Skeletal muscle tissue (tissue), 4 donors: Measurements from ENCODE around the gene OR8G5. TPM values are rescaled to one million over a fixed set of nuclear protein-coding genes. Genes with fewer than 3 reads are reported as not detected.
"Not testable (repeated sequence)": the region's sequence is repeated elsewhere in the genome, so short reads cannot be mapped to it uniquely, and the experiment has no call there.

Experiments used
- H3K27ac ChIP-seq: one replicate; pipeline ENCODE4 v1.7.0; 2013; ENCODE audit warnings: mild to moderate bottlenecking, low read depth, low read length, inconsistent platforms
- H3K27me3 ChIP-seq, 3 donors: one replicate each; pipeline ENCODE4 v1.7.0; 2013; ENCODE audit warnings: low read length in 3 of 3; ENCODE audit not compliant: control insufficient read depth in 3 of 3, insufficient read depth in 3 of 3
- H3K36me3 ChIP-seq, 3 donors: one replicate each; pipeline ENCODE4 v1.7.0; 2013; ENCODE audit warnings: low read length in 3 of 3; ENCODE audit not compliant: control insufficient read depth in 3 of 3, insufficient read depth in 3 of 3
- H3K4me1 ChIP-seq, 3 donors: one replicate each; pipeline ENCODE4 v1.7.0; 2013; ENCODE audit warnings: low read length in 3 of 3, mild to moderate bottlenecking in 3 of 3; ENCODE audit not compliant: control insufficient read depth in 3 of 3, insufficient read depth in 3 of 3
- H3K4me3 ChIP-seq, 3 donors: one replicate each; pipeline ENCODE4 v1.7.0; 2013; ENCODE audit warnings: low read length in 3 of 3
- H3K9ac ChIP-seq, 3 donors: one replicate each; pipeline ENCODE4 v1.7.0; 2013; ENCODE audit warnings: low read length in 3 of 3, mild to moderate bottlenecking in 3 of 3, moderate library complexity in 2 of 3, low read depth in 1 of 3
- H3K9me3 ChIP-seq, 3 donors: one replicate each; pipeline ENCODE4 v1.7.0; 2013; ENCODE audit warnings: low read length in 3 of 3; ENCODE audit not compliant: control insufficient read depth in 3 of 3
- total RNA-seq: library from RNA; depleted of rRNA; stranded (reverse); fragments of >200 nt; gene quantifications from one replicate; pipeline ENCODE4 v1.2.3, GENCODE V29; 2014
- donor health status: Osteomylitis.

The OR8G5 gene
- 0.52 TPM for total RNA-seq

- Histone ChIP-seq H3K36me3 (no peaks in the 10 kb centered on the region), H3K4me3 (no peak within 1 kb of the TSS), H3K9me3 (no peaks in the 10 kb centered on the region), H3K4me1 (no peaks in the 10 kb centered on the region), H3K9ac (no peak within 1 kb of the TSS), H3K27ac (no peak within 1 kb of the TSS), H3K27me3 (no peaks in the 10 kb centered on the region)
Observed at GRCh38 chr11:124256076-124256475, at the start of gene OR8G5. TSS of gene OR8G5 (plus strand) at chr11:124256376. CDS start at chr11:124264932, 8,556 bp downstream.

- no peak overlapping the region for H3K9ac ChIP-seq
Observed at GRCh38 chr11:124207102-124207792, 48.9 kb upstream of the OR8G5 start.

GRCh38 chr11:124209824-124210357 is 46.3 kb upstream of the OR8G5 start:
- H3K27me3 ChIP-seq, result no peaks in the 10 kb centered on the region
- H3K4me3 ChIP-seq, result no peak overlapping the region
- no peaks in the 10 kb centered on the region for H3K9me3 ChIP-seq

More at GRCh38 chr11:124207102-124207792, 48.9 kb upstream of the OR8G5 start:
- H3K27ac ChIP-seq, result no peak overlapping the region
- H3K4me3 ChIP-seq, result no peak overlapping the region
- no peaks in the 10 kb centered on the region for H3K4me1 ChIP-seq
- no peaks in the 10 kb centered on the region for H3K9me3 ChIP-seq
- H3K27me3 ChIP-seq, result peaks cover 0 to 3% (median 0%) of the 10 kb centered on the region in 3 donors
- no peaks in the 10 kb centered on the region for H3K36me3 ChIP-seq

GRCh38 chr11:124210421-124210820 is 45.8 kb upstream of the OR8G5 start:
- Histone ChIP-seq H3K4me3 (no peak overlapping the region), H3K4me1 (no peaks in the 10 kb centered on the region), H3K9me3 (no peaks in the 10 kb centered on the region), H3K36me3 (no peaks in the 10 kb centered on the region), H3K27me3 (no peaks in the 10 kb centered on the region), H3K27ac (no peak overlapping the region), H3K9ac (no peak overlapping the region)

More at GRCh38 chr11:124209824-124210357, 46.3 kb upstream of the OR8G5 start:
- H3K36me3 ChIP-seq, result no peaks in the 10 kb centered on the region
- H3K4me1 ChIP-seq, result no peaks in the 10 kb centered on the region
- H3K27ac ChIP-seq, result no peak overlapping the region
- H3K9ac ChIP-seq, result no peak overlapping the region

- no peaks in the 10 kb centered on the region for H3K9me3 ChIP-seq
- no peaks in the 10 kb centered on the region for H3K27me3 ChIP-seq
- no peak overlapping the region for H3K9ac ChIP-seq
- no peaks in the 10 kb centered on the region for H3K36me3 ChIP-seq
- no peaks in the 10 kb centered on the region for H3K4me1 ChIP-seq
- H3K4me3 ChIP-seq, result no peak overlapping the region
- H3K27ac ChIP-seq, result no peak overlapping the region
Observed at GRCh38 chr11:124211321-124211720, 44.9 kb upstream of the OR8G5 start.

GRCh38 chr11:124214027-124214426 is 42.1 kb upstream of the OR8G5 start:
- Histone ChIP-seq H3K9me3 (no peaks in the 10 kb centered on the region), H3K27ac (no peak overlapping the region), H3K4me1 (no peaks in the 10 kb centered on the region), H3K4me3 (no peak overlapping the region), H3K36me3 (no peaks in the 10 kb centered on the region), H3K27me3 (no peaks in the 10 kb centered on the region), H3K9ac (no peak overlapping the region)

GRCh38 chr11:124219126-124219525 is 37.0 kb upstream of the OR8G5 start:
- no peak overlapping the region for H3K4me3 ChIP-seq
- no peaks in the 10 kb centered on the region for H3K36me3 ChIP-seq
- no peaks in the 10 kb centered on the region for H3K4me1 ChIP-seq
- H3K27ac ChIP-seq, result no peak overlapping the region
- H3K9ac ChIP-seq, result no peak overlapping the region
- no peaks in the 10 kb centered on the region for H3K9me3 ChIP-seq
- H3K27me3 ChIP-seq, result no peaks in the 10 kb centered on the region

- Histone ChIP-seq H3K9ac (no peak overlapping the region), H3K27me3 (no peaks in the 10 kb centered on the region), H3K27ac (no peak overlapping the region), H3K9me3 (no peaks in the 10 kb centered on the region), H3K4me1 (no peaks in the 10 kb centered on the region), H3K36me3 (no peaks in the 10 kb centered on the region), H3K4me3 (no peak overlapping the region)
Observed at GRCh38 chr11:124222407-124222806, 33.8 kb upstream of the OR8G5 start.

GRCh38 chr11:124224618-124225423 is 31.4 kb upstream of the OR8G5 start:
- not testable (repeated sequence) for H3K27me3 ChIP-seq, H3K4me1 ChIP-seq, H3K9ac ChIP-seq, H3K4me3 ChIP-seq, H3K27ac ChIP-seq, H3K9me3 ChIP-seq, H3K36me3 ChIP-seq

GRCh38 chr11:124225471-124225870 is 30.7 kb upstream of the OR8G5 start:
- no peaks in the 10 kb centered on the region for H3K9me3 ChIP-seq
- H3K36me3 ChIP-seq, result no peaks in the 10 kb centered on the region
- H3K4me1 ChIP-seq, result no peaks in the 10 kb centered on the region
- H3K27ac ChIP-seq, result no peak overlapping the region
- no peak overlapping the region for H3K9ac ChIP-seq
- H3K27me3 ChIP-seq, result no peaks in the 10 kb centered on the region
- no peak overlapping the region for H3K4me3 ChIP-seq
